ENCODE data around the gene AGBL3.
"Not testable (repeated sequence)": the region's sequence is repeated elsewhere in the genome, so short reads cannot be mapped to it uniquely, and the experiment has no call there.

Gene AGBL3

GRCh38 chr7:135170274-135170997 is 184.1 kb downstream of the AGBL3 start, which contains the start of gene CYREN:
TSS of gene CYREN (minus strand) at chr7:135170707. CDS start at chr7:135168922, 1,785 bp downstream.
- H3K27me3 ChIP-seq (ENCODE audit: control insufficient read depth in 1 of 2, insufficient read depth in 1 of 2, low read length in 2 of 2): no peaks in the 10 kb centered on the region
- H3K79me1 ChIP-seq (replicated peaks; ENCODE audit: low read length, poor library complexity, severe bottlenecking): peaks cover 17% of the 10 kb centered on the region
- H3K36me3 ChIP-seq (ENCODE audit: control insufficient read depth in 1 of 2, insufficient read depth in 2 of 2, low read depth in 1 of 2, low read length in 2 of 2): peaks cover 35 to 36% of the 10 kb centered on the region in 2 experiments
- peak within 1 kb of the TSS; percentile 99 for H2BK5ac ChIP-seq (ENCODE audit: low read depth, low read length, poor library complexity, severe bottlenecking)
- peak within 1 kb of the TSS in 1 of 2 experiments; percentile 47 for H3K23ac ChIP-seq (ENCODE audit: low read length in 2 of 2)
- peak within 1 kb of the TSS; percentile 87 for H3K4me2 ChIP-seq (ENCODE audit: low read length, poor library complexity, severe bottlenecking)
- peak within 1 kb of the TSS; percentile 47 to 97 for H3K4ac ChIP-seq (ENCODE audit: low read depth in 1 of 2, low read length in 2 of 2)
- peak within 1 kb of the TSS; percentile 83 for H4K8ac ChIP-seq (ENCODE audit: low read length)
- peak within 1 kb of the TSS; percentile 98 for H2BK15ac ChIP-seq (ENCODE audit: low read depth, poor library complexity, severe bottlenecking)
- peaks cover 28% of the 10 kb centered on the region for H3K4me1 ChIP-seq (ENCODE audit: control insufficient read depth, insufficient read depth, low read depth, low read length)
- H3K9me3 ChIP-seq (ENCODE audit: control insufficient read depth, low read length): no peaks in the 10 kb centered on the region
- peak within 1 kb of the TSS; percentile 91 to 98 for H3K18ac ChIP-seq (ENCODE audit: low read depth in 1 of 2, low read length in 2 of 2)
- H3K9ac ChIP-seq (ENCODE audit: low read length): peak within 1 kb of the TSS; percentile 96
- under 1% methylated on average over 76 of the region's 77 CpGs for WGBS
- peak within 1 kb of the TSS; percentile 100 for H3K27ac ChIP-seq (ENCODE audit: low read length, poor library complexity, severe bottlenecking)
- peak within 1 kb of the TSS; percentile 87 to 91 for H3K4me3 ChIP-seq (ENCODE audit: insufficient read depth in 1 of 2, low read depth in 1 of 2, low read length in 2 of 2)
- H2BK12ac ChIP-seq (ENCODE audit: low read length in 2 of 2): peak within 1 kb of the TSS in 1 of 2 experiments; percentile 76
- H2AFZ ChIP-seq (ENCODE audit: low read depth, low read length): peak within 1 kb of the TSS; percentile 90
- DNase-seq: peak; percentile 95
- H2BK120ac ChIP-seq (ENCODE audit: low read depth, low read length): peak within 1 kb of the TSS; percentile 89
- H4K91ac ChIP-seq (ENCODE audit: low read length): peak within 1 kb of the TSS; percentile 97
- no peak within 1 kb of the TSS for H3K14ac ChIP-seq (ENCODE audit: low read length in 2 of 2)
- H2AK5ac ChIP-seq (ENCODE audit: low read length, severe bottlenecking): peak within 1 kb of the TSS; percentile 92

- not testable (repeated sequence) for H3K9me3 ChIP-seq (ENCODE audit: control insufficient read depth, low read length); DNase-seq; H3K27me3 ChIP-seq (ENCODE audit: control insufficient read depth in 1 of 2, insufficient read depth in 1 of 2, low read length in 2 of 2); H2AFZ ChIP-seq (ENCODE audit: low read depth, low read length); H3K4ac ChIP-seq (ENCODE audit: low read depth in 1 of 2, low read length in 2 of 2); H2BK12ac ChIP-seq (ENCODE audit: low read length in 2 of 2); H3K14ac ChIP-seq (ENCODE audit: low read length in 2 of 2); H4K91ac ChIP-seq (ENCODE audit: low read length); H2AK5ac ChIP-seq (ENCODE audit: low read length, severe bottlenecking); H2BK120ac ChIP-seq (ENCODE audit: low read depth, low read length); H4K8ac ChIP-seq (ENCODE audit: low read length); H3K23ac ChIP-seq (ENCODE audit: low read length in 2 of 2)
- Histone ChIP-seq H3K4me1 (ENCODE audit: control insufficient read depth, insufficient read depth, low read depth, low read length) (peaks cover 28% of the 10 kb centered on the region), H3K9ac (ENCODE audit: low read length) (peak overlapping the region; percentile 96), H3K36me3 (ENCODE audit: control insufficient read depth in 1 of 2, insufficient read depth in 2 of 2, low read depth in 1 of 2, low read length in 2 of 2) (peaks cover 29 to 32% of the 10 kb centered on the region in 2 experiments), H2BK15ac (ENCODE audit: low read depth, poor library complexity, severe bottlenecking) (peak overlapping the region; percentile 89), H3K4me3 (ENCODE audit: insufficient read depth in 1 of 2, low read depth in 1 of 2, low read length in 2 of 2) (peak overlapping the region; percentile 87 to 91), H3K79me1 (replicated peaks; ENCODE audit: low read length, poor library complexity, severe bottlenecking) (peaks cover 12% of the 10 kb centered on the region), H3K4me2 (ENCODE audit: low read length, poor library complexity, severe bottlenecking) (peak overlapping the region; percentile 63), H3K27ac (ENCODE audit: low read length, poor library complexity, severe bottlenecking) (peak overlapping the region; percentile 100), H2BK5ac (ENCODE audit: low read depth, low read length, poor library complexity, severe bottlenecking) (peak overlapping the region; percentile 96), H3K18ac (ENCODE audit: low read depth in 1 of 2, low read length in 2 of 2) (peak overlapping the region in 1 of 2 experiments; percentile 30)
- no CpG with 5 or more reads among the region's 12 CpGs for WGBS
Measured at GRCh38 chr7:135170998-135171481, 184.7 kb downstream of the AGBL3 start.

GRCh38 chr7:135171581-135172291 is 185.4 kb downstream of the AGBL3 start:
- H4K8ac ChIP-seq (ENCODE audit: low read length): peak overlapping the region; percentile 38
- H3K9ac ChIP-seq (ENCODE audit: low read length): peak overlapping the region; percentile 96
- H3K18ac ChIP-seq (ENCODE audit: low read depth in 1 of 2, low read length in 2 of 2); DNase-seq; H3K27me3 ChIP-seq (ENCODE audit: control insufficient read depth in 1 of 2, insufficient read depth in 1 of 2, low read length in 2 of 2); H2AFZ ChIP-seq (ENCODE audit: low read depth, low read length); H4K91ac ChIP-seq (ENCODE audit: low read length); H3K9me3 ChIP-seq (ENCODE audit: control insufficient read depth, low read length); H3K23ac ChIP-seq (ENCODE audit: low read length in 2 of 2); H3K14ac ChIP-seq (ENCODE audit: low read length in 2 of 2); H2BK120ac ChIP-seq (ENCODE audit: low read depth, low read length): not testable (repeated sequence)
- peak overlapping the region in 1 of 2 experiments; percentile 50 for H3K4ac ChIP-seq (ENCODE audit: low read depth in 1 of 2, low read length in 2 of 2)
- 92% methylated on average over 19 of the region's 19 CpGs for WGBS
- H2BK5ac ChIP-seq (ENCODE audit: low read depth, low read length, poor library complexity, severe bottlenecking): peak overlapping the region; percentile 92
- H3K27ac ChIP-seq (ENCODE audit: low read length, poor library complexity, severe bottlenecking): peak overlapping the region; percentile 100
- peak overlapping the region; percentile 68 for H3K4me2 ChIP-seq (ENCODE audit: low read length, poor library complexity, severe bottlenecking)
- H2BK12ac ChIP-seq (ENCODE audit: low read length in 2 of 2): peak overlapping the region in 1 of 2 experiments; percentile 42
- peak overlapping the region; percentile 97 for H2AK5ac ChIP-seq (ENCODE audit: low read length, severe bottlenecking)
- H3K79me1 ChIP-seq (replicated peaks; ENCODE audit: low read length, poor library complexity, severe bottlenecking): peaks cover 12% of the 10 kb centered on the region
- H2BK15ac ChIP-seq (ENCODE audit: low read depth, poor library complexity, severe bottlenecking): peak overlapping the region; percentile 12
- peaks cover 22 to 32% of the 10 kb centered on the region in 2 experiments for H3K36me3 ChIP-seq (ENCODE audit: control insufficient read depth in 1 of 2, insufficient read depth in 2 of 2, low read depth in 1 of 2, low read length in 2 of 2)
- H3K4me3 ChIP-seq (ENCODE audit: insufficient read depth in 1 of 2, low read depth in 1 of 2, low read length in 2 of 2): peak overlapping the region in 1 of 2 experiments; percentile 38
- peaks cover 29% of the 10 kb centered on the region for H3K4me1 ChIP-seq (ENCODE audit: control insufficient read depth, insufficient read depth, low read depth, low read length)

GRCh38 chr7:135173916-135174315 is 187.6 kb downstream of the AGBL3 start:
- H3K4me1 ChIP-seq (ENCODE audit: control insufficient read depth, insufficient read depth, low read depth, low read length); H2BK12ac ChIP-seq (ENCODE audit: low read length in 2 of 2); H3K4ac ChIP-seq (ENCODE audit: low read depth in 1 of 2, low read length in 2 of 2); H4K91ac ChIP-seq (ENCODE audit: low read length); H2BK5ac ChIP-seq (ENCODE audit: low read depth, low read length, poor library complexity, severe bottlenecking); H3K27me3 ChIP-seq (ENCODE audit: control insufficient read depth in 1 of 2, insufficient read depth in 1 of 2, low read length in 2 of 2); H3K4me3 ChIP-seq (ENCODE audit: insufficient read depth in 1 of 2, low read depth in 1 of 2, low read length in 2 of 2); H3K18ac ChIP-seq (ENCODE audit: low read depth in 1 of 2, low read length in 2 of 2); H3K23ac ChIP-seq (ENCODE audit: low read length in 2 of 2); H4K8ac ChIP-seq (ENCODE audit: low read length); H3K9ac ChIP-seq (ENCODE audit: low read length); H3K79me1 ChIP-seq (replicated peaks; ENCODE audit: low read length, poor library complexity, severe bottlenecking); H2AK5ac ChIP-seq (ENCODE audit: low read length, severe bottlenecking); H3K27ac ChIP-seq (ENCODE audit: low read length, poor library complexity, severe bottlenecking); H2AFZ ChIP-seq (ENCODE audit: low read depth, low read length); H3K14ac ChIP-seq (ENCODE audit: low read length in 2 of 2); DNase-seq; H2BK15ac ChIP-seq (ENCODE audit: low read depth, poor library complexity, severe bottlenecking); H2BK120ac ChIP-seq (ENCODE audit: low read depth, low read length): not testable (repeated sequence)
- 92% methylated on average over 3 of the region's 4 CpGs for WGBS
- H3K4me2 ChIP-seq (ENCODE audit: low read length, poor library complexity, severe bottlenecking): peak overlapping the region; percentile 36
- H3K36me3 ChIP-seq (ENCODE audit: control insufficient read depth in 1 of 2, insufficient read depth in 2 of 2, low read depth in 1 of 2, low read length in 2 of 2): peaks cover 1 to 26% of the 10 kb centered on the region in 2 experiments
- H3K9me3 ChIP-seq (ENCODE audit: control insufficient read depth, low read length): peaks cover 14% of the 10 kb centered on the region
